Peyer's patch (tissue), 4 donors: ENCODE measurements around the gene RNMT. TPM values are rescaled to one million over a fixed set of nuclear protein-coding genes. Genes with fewer than 3 reads are reported as not detected.
"Not testable (repeated sequence)": the region's sequence is repeated elsewhere in the genome, so short reads cannot be mapped to it uniquely, and the experiment has no call there.

Experiments
- DNase-seq, 3 donors: peaks; one replicate each; pipeline ENCODE4 v3.0.0-alpha.2; 2017 to 2019
- H3K27ac ChIP-seq, 4 donors: fragments of 200-600 bp; sonication (generic); one replicate each; pipeline ENCODE4 v1.5.1; 2016 to 2019
- H3K27me3 ChIP-seq, 2 donors: fragments of 200-600 bp; sonication (generic); one replicate each; pipeline ENCODE4 v1.5.1; 2019
- H3K36me3 ChIP-seq, 3 donors: fragments of 200-600 bp; sonication (generic); one replicate each; pipeline ENCODE4 v1.5.1; 2016 to 2019
- H3K4me1 ChIP-seq, 4 donors: fragments of 200-600 bp; sonication (generic); one replicate each; pipeline ENCODE4 v1.5.1; 2016 to 2019
- H3K4me3 ChIP-seq, 4 donors: fragments of 200-600 bp; sonication (generic); 1 replicate in 3 of 4; 2 replicates in 1 of 4; pipeline ENCODE4 v1.5.1; 2016 to 2019; ENCODE audit warnings: mild to moderate bottlenecking in 1 of 4
- H3K9me3 ChIP-seq, 4 donors: fragments of 200-600 bp; sonication (generic); one replicate each; pipeline ENCODE4 v1.5.1; 2016 to 2019; ENCODE audit warnings: mild to moderate bottlenecking in 1 of 4
- POLR2A ChIP-seq, 2 donors: fragments of 450-650 bp; IDR thresholded peaks; one replicate each; pipeline ENCODE4 v1.5.1; 2017; ENCODE audit warnings: antibody characterized with exemption in 2 of 2, mild to moderate bottlenecking in 2 of 2, moderate library complexity in 2 of 2
- total RNA-seq, 4 donors: library from RNA; depleted of rRNA; stranded (reverse); fragments of >200 nt; gene quantifications; one replicate each; pipeline ENCODE4 v1.1.0, GENCODE V29; 2016
- TF ChIP-seq, protein P1 (sequence below), 6 experiments: fragments of 450-650 bp in 4 of 6; fragments of 200-600 bp in 2 of 6; sonication (generic) in 1 of 6; IDR thresholded peaks; one replicate each; pipeline ENCODE4 v1.5.1; 2017 to 2019; ENCODE audit warnings: antibody characterized with exemption in 6 of 6, mild to moderate bottlenecking in 3 of 6, moderate library complexity in 1 of 6

RNMT gene
- total RNA-seq, 4 donors from 2014 or later = 13.4 to 23.1 (median 16.6) TPM

DNA sequence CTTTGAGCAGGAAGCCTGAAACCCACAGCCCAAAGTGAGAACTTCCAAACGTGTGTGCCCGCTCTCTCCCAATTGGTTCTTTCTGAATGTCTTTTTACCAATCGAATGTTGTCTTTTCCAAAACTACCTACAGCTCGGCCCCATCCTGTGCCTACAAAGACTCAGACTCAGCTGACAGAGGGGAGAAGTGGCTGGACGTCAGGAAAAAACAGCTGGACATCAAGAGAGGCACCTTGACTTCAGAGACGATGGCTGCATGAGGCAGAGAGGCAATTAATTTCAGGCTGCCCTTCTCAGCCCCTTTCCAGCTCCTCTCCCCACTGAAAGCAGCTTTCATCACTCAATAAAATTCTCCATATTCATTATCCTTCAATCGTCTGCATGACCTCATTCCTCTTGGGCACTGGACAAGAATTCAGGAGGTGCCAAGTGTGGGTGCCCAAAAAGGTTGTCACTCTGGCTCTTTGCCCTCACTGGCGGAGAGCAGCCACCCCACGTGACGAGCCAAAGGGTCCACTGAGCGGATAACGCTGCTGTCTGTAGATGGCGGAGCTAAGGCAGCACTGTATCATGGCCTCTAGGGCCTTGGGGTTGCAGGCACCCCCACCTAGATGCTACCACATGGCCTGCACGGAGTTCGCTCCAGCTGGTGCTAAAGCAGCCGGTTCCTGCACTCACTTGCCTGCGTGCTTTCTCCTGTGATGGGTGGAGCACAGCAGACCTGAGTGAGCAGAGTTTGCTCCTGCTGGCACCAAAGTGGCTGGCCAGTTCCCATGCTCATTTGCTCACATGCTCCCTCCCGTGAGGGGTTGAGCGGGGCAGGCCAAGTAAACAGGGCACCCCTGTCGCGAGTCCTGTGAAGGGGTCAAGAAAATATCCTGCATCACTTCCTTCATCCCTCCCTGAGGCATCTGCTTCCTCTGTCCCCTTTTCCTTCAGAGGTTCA is 38.0 kb upstream of the RNMT start:
- no peak for TF ChIP-seq POLR2A (IDR thresholded peaks at IDR 0.05)
- TF ChIP-seq, protein P1, sequence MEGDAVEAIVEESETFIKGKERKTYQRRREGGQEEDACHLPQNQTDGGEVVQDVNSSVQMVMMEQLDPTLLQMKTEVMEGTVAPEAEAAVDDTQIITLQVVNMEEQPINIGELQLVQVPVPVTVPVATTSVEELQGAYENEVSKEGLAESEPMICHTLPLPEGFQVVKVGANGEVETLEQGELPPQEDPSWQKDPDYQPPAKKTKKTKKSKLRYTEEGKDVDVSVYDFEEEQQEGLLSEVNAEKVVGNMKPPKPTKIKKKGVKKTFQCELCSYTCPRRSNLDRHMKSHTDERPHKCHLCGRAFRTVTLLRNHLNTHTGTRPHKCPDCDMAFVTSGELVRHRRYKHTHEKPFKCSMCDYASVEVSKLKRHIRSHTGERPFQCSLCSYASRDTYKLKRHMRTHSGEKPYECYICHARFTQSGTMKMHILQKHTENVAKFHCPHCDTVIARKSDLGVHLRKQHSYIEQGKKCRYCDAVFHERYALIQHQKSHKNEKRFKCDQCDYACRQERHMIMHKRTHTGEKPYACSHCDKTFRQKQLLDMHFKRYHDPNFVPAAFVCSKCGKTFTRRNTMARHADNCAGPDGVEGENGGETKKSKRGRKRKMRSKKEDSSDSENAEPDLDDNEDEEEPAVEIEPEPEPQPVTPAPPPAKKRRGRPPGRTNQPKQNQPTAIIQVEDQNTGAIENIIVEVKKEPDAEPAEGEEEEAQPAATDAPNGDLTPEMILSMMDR (IDR thresholded peaks at IDR 0.05) = no peak
- H3K4me3 ChIP-seq = no peak overlapping the region
- H3K9me3 ChIP-seq = no peaks in the 10 kb centered on the region
- H3K36me3 ChIP-seq = no peaks in the 10 kb centered on the region
- H3K27me3 ChIP-seq = no peaks in the 10 kb centered on the region
- no peak overlapping the region for H3K27ac ChIP-seq
- H3K4me1 ChIP-seq = no peaks in the 10 kb centered on the region
- DNase-seq = no peak

DNA sequence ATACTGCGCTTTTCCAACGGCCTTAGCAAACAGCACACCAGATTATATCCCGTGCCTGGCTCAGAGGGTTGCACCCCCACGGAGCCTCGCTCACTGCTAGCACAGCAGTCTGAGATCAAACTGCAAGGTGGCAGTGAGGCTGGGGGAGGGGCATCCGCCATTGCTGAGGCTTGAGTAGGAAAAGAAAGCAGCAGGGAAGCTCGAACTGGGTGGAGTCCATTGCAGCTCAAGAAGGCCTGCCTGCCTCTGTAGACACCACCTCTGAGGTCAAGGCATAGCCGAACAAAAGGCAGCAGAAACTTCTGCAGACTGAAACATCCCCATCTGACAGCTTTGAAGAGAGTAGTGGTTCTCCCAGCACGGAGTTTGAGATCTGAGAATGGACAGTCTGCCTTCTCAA is 36.4 kb upstream of the RNMT start:
- DNase-seq, H3K27me3 ChIP-seq, H3K36me3 ChIP-seq, H3K4me3 ChIP-seq, H3K9me3 ChIP-seq, H3K27ac ChIP-seq, H3K4me1 ChIP-seq: not testable (repeated sequence)

DNA sequence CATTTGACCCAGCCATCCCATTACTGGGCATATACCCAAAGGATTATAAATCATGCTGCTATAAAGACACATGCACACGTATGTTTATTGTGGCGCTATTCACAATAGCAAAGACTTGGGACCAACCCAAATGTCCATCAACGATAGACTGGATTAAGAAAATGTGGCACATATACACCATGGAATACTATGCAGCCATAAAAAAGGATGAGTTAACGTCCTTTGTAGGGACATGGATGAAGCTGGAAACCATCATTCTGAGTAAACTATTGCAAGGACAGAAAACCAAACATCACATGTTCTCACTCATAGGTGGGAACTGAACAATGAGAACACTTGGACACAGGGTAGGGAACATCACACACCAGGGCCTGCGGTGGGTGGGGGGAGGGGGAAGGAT is 31.1 kb upstream of the RNMT start:
- H3K9me3 ChIP-seq, DNase-seq, H3K36me3 ChIP-seq, H3K27me3 ChIP-seq, H3K27ac ChIP-seq, H3K4me3 ChIP-seq, H3K4me1 ChIP-seq: not testable (repeated sequence)

DNA sequence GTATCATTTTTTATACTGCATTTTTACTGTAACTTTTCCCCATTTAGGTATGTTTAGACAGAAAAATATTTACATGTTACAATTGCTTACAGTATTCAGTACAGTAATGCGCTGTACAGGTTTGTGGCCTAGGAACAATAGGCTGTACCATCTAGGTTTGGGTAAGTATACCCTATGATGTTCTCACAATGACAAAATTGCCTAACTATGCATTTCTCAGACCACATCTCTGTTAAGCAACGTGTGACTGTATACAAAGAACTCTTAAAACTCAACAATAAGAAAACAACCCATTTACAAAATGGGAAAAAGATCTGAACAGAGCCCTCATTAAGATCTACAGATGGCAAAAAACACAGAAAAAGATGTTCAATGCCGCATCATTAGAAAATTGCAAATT is 29.5 kb upstream of the RNMT start:
- Histone ChIP-seq H3K27me3 (no peaks in the 10 kb centered on the region), H3K27ac (no peak overlapping the region), H3K9me3 (peaks cover 0 to 6% (median 3%) of the 10 kb centered on the region in 4 donors), H3K4me3 (no peak overlapping the region), H3K4me1 (no peaks in the 10 kb centered on the region), H3K36me3 (no peaks in the 10 kb centered on the region)
- TF ChIP-seq POLR2A (IDR thresholded peaks at IDR 0.05) = no peak
- TF ChIP-seq, protein P1 (IDR thresholded peaks at IDR 0.05) = no peak
- DNase-seq = no peak

DNA sequence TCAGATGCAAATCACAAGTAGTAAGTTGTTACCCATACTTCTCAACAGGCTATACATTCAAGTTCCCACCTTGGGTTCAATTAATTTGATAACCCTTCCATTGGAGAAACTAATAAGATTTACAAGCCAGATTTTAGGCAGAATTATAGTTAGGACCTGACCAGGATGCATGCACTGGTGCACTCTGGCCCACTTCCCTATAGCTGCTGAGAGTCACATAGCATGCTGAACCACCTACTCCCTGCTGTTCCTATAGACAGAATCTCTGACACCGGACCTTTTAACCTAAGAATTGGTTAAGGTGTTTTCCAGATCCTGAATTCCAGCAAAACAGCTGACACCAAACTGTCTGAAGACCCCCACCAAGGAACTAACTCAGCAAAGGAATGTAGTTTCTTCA is 26.3 kb upstream of the RNMT start:
- Histone ChIP-seq H3K27ac (no peak overlapping the region), H3K27me3 (no peaks in the 10 kb centered on the region), H3K4me3 (no peak overlapping the region), H3K9me3 (peaks cover 0 to 11% (median 3%) of the 10 kb centered on the region in 4 donors), H3K36me3 (no peaks in the 10 kb centered on the region), H3K4me1 (no peaks in the 10 kb centered on the region)
- no peak for TF ChIP-seq POLR2A (IDR thresholded peaks at IDR 0.05)
- TF ChIP-seq, protein P1 (IDR thresholded peaks at IDR 0.05) = no peak
- DNase-seq = no peak

DNA sequence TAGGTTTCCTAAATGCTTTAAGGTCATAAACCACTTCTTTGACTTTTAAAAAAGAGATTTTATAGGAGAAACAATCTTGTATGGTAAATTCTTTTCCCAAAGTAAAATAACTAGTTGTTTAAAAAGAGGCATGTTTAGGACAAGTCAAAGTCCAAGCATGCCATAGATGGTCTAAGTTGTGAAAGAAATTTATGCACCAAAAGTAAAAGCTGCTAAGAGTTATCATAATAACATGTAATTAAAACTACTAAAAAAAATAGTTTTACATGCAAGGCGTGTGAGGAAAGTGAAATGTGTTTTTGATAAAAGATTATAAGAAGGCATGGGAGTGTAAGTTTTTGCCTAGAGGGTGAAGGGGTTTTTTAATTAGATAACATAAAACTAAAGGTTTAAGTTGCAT is 22.6 kb upstream of the RNMT start:
- no peak for DNase-seq
- H3K9me3 ChIP-seq = peaks cover 0 to 11% (median 3%) of the 10 kb centered on the region in 4 donors
- H3K27me3 ChIP-seq = no peaks in the 10 kb centered on the region

More for the DNA sequence above, 22.6 kb upstream of the RNMT start:
- Histone ChIP-seq H3K36me3 (no peaks in the 10 kb centered on the region), H3K4me3 (no peak overlapping the region), H3K27ac (no peak overlapping the region), H3K4me1 (no peaks in the 10 kb centered on the region)
- TF ChIP-seq POLR2A (IDR thresholded peaks at IDR 0.05) = no peak
- TF ChIP-seq, protein P1 (IDR thresholded peaks at IDR 0.05) = no peak
